Renal cortex interstitium (tissue), 11 donors: Measurements from ENCODE around the gene ARF6. TPM values are rescaled to one million over a fixed set of nuclear protein-coding genes. Genes with fewer than 3 reads are reported as not detected.
"Not testable (repeated sequence)": the region's sequence is repeated elsewhere in the genome, so short reads cannot be mapped to it uniquely, and the experiment has no call there.

Experiments
- DNase-seq, 11 donors: peaks; one replicate each; pipeline ENCODE4 v3.0.0-alpha.2; 2013; ENCODE audit warnings: low read depth in 9 of 11, low spot score in 4 of 11; ENCODE audit errors: extremely low read depth in 1 of 11
- polyA plus RNA-seq, 3 donors: library from polyadenylated mRNA; unstranded; fragments of 120-200 nt; gene quantifications; one replicate each; pipeline ENCODE4 v1.2.1, GENCODE V29; 2013; ENCODE audit not compliant: insufficient read length in 3 of 3

Gene ARF6
- polyA plus RNA-seq, 3 donors: 79.5 to 91.7 (median 79.8) TPM

DNA sequence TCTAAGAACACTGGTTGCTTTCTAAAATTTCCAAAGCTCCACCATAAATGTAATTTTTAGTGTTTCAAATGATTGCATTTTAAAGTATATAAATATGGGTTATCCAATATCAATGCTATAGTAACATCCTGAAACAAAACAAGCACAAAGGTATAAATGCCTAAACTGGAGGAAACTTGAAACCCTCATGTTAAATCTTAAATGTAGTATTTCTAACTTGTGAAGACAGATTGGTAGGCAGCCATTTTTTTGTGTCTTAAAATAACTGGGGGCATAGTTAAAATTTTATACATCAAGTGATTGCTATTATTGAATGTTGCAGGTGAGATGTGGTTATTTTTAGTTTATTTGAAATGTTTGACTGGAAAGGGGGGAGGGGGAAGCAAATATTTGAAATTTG, 3.4 kb downstream of the ARF6 start:
- not testable (repeated sequence) for DNase-seq

DNA sequence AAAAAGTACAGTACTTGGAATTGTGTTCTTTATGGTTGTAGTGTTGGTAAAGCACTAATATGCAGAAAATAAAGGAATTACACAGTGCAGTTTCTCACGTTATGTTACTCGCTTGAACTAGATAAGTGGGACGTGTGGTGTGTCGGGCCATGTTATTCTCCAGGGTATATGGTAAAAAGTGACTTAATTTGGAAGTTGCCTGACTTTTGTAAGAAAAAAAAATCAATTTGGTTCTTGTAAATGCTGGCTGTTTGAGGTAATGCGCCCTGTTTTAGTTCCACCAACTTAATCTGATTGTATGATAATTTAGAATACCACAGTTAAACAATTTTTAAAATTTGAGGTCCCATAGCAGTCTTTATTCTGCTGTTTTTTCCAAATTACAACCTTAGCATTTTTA, 4.1 kb downstream of the ARF6 start:
- no peak for DNase-seq

DNA sequence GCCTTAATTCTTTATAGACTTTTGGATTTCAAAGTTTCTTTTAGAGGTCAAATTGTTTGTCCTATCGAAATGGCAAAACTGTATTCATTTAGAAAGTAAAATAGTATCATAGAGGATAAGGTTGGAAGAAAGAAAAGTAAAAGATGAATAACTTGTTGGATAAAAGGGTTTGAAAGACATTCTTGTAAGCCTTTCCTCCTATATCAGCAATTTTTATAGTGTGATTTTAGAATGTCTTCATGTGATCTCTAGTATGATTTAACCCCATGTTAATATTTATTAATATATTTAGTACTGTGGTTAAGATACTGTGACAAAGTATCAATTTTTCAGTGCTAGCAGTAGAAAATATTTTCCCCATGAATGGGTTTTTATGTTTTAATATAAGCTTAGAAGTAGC, 4.5 kb downstream of the ARF6 start:
- no peak for DNase-seq

DNA sequence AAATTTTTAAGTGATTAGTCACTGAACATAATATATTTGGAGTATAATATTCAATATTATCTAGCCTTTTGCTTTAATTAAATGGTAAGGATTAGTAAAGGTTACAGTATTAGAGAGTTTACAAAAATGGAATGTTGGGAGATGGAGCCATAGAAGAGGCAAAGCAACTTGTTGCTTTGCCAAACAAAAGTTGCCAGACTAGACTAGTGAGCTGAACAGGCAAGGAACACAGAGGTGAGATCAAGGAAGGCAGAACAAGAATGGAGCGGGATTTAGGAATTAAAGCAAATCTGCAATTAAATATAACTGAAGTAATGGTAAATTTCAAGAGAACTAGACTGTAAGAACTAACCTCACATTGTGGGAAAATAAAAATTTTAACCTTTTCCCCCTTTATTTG, 5.1 kb downstream of the ARF6 start:
- DNase-seq: no peak

GRCh38 chr14:49898485-49898884, 5.6 kb downstream of the ARF6 start:
- no peak for DNase-seq

DNA sequence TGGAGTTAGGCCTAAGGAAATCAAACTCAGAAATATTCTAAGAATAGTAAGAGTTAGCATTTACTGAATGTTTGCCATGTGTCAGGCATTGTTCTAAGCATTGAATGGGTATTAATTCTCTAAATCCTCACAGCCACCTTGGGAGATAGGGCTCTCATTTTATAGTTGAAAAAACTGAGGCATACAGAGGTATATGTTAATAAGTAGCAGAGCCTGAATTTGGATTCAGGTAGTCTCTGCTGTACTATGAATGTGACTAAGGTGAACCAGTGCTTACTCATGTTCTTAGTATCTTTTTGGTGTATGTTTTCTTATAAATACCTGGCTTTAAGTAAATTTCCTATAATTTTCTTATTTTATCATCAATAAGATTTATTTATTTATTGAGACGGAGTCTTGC, 8.1 kb downstream of the ARF6 start:
- DNase-seq: no peak

GRCh38 chr14:49902679-49903246, 9.9 kb downstream of the ARF6 start:
- DNase-seq: not testable (repeated sequence)

- DNase-seq: no peak
These were observed 11.4 kb downstream of the ARF6 start for GRCh38 chr14:49904270-49904669.

DNA sequence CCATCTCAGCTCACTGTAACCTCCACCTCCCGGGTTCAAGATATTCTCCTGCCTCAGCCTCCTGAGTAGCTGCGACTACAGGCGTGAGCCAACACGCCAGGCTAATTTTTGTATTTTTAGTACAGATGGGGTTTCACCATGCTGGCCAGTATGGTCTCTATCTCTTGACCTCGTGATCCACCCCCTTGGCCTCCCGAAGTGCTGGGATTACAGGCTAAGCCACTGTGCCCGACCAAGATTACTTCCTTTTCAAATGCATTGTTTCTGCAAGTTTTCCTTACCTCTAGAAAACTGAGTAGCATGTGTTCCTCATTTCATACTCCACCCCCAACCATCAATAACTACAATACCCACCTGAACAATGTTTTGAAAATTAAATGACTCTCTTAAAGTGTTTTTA, 13.1 kb downstream of the ARF6 start:
- DNase-seq: no peak

DNA sequence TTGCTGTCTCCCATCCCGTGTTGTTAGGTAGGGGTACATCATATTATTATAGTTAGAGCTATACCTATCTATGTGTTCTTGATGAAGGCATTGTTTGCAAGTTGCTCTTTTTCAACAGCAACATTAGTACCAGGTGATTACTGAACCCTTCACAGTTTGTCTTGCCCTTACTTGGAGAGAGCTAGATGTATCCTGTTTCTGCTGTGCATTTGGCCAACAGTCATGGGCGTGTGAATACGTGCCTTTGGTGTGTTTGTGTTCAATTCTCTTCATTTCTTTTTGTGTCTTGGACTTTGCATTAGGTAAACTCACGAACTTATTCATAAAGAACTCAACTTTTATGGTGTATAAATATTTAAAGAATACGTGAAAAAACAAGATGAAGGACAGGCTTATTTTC, 14.3 kb downstream of the ARF6 start:
- DNase-seq: no peak

DNA sequence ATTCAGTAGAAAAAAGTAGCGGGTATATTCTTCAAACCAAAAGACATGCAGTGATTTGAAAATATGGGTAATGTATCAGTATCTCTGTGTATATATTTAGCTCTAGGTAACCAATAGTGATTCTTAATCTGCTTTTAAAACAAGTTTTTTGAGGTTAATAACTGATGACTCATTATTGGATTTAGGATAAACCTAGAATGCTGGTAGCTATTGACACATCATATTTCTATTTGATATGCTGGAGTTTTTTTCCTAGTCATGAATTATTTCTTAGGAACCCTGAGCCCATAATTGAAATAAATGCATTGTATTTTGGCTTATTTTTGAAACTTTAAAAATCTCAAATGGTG, 15.5 kb downstream of the ARF6 start:
- DNase-seq: no peak

DNA sequence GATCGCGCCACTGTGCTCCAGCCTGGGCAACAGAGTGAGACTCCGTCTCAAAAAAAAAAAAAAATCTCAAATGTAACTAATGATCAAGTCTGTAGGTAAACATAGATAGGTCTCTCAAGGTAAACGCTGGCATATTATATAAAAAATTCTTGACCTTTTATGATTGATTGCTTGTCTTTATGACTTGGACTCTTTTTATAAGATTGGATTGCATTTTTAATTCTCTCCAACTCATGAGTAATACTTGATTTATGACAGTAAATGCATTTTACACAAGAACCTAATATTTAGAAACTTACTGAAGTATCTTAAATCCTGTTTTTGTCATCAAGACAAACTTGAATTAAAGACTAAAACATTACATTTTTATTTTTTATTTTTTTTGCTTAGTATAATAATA, 16.1 kb downstream of the ARF6 start:
- no peak for DNase-seq

GRCh38 chr14:49915085-49915484, 22.2 kb downstream of the ARF6 start:
- no peak for DNase-seq

DNA sequence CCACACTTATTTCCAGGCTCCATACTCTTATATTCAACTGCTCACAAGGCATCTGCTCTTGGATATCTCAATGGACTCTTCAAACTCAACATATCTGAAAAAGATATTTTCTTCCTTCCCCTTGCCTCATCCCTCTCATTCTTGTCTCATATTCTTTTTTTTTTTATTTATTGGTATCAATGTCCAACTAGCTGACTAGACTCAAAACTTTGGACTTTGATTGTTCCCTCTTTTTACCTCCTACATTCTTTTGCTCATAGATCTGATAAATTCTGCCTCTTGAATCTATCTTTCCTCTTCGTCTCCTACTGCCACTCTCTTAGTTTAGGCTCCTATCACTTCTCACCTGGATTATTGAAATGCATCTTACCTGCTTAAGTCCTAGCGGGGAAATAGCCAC, 25.8 kb downstream of the ARF6 start:
- no peak for DNase-seq

DNA sequence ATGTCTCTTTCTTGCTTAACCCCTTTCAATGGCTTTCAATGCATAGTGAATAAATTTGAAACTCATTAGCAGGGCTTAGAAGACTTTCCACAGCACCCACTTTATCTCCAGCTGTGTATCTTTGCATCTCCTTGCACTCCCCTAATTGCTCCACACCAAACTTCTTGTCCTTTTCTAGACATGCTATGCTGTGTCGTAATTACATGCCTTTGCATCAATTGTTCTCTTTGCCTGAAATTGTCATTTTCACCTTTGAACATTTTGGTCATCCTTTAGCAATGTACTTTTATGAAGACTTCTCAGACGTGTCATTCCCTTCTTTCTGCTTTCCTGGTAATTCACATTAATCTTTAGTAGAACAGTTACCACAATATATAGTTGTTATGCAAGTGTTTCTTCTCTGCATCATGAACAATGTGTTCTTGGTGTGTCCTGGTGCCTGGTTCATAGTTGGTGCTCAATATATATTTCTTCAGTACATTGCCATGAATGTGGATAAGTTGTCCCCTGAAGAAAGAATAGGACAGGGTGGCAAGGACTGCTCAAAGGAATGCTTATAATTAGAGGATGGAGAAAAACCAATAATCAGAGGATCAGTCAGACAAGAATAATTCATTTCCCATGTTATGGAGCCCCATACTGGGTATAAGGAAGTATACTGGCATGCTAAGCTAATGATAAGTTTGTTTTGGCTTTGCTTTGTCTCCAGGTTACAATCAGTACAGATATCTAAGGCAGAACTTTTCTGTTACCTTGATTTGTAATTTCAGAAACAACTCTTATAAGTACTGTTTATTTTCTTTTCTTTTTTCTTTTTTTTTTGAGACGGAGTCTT, 27.2 kb downstream of the ARF6 start:
- no peak for DNase-seq

DNA sequence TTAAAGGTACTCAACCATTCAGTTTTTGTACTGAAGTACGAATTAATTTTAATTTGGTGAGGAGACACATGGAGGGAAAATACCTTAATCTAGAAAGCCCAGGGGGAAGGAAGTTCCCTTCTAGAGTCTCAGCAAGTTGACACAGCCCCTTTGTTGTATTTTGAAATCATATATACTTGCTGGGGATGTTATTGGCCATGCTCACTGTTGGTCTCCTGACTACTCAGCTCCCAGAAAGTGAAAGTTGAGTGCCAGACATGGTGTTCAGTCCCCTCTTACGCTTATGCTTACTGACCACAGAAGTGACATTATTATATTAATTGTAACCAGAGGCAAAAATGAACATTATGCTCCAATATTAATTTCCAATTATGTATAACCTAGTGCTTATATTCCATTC, 28.1 kb downstream of the ARF6 start:
- DNase-seq: no peak

GRCh38 chr14:49921401-49921800, 28.5 kb downstream of the ARF6 start:
- DNase-seq: no peak

GRCh38 chr14:49923442-49923841, 30.6 kb downstream of the ARF6 start:
- DNase-seq: no peak

- DNase-seq: no peak
These were observed 31.0 kb downstream of the ARF6 start for GRCh38 chr14:49923881-49924280.

DNA sequence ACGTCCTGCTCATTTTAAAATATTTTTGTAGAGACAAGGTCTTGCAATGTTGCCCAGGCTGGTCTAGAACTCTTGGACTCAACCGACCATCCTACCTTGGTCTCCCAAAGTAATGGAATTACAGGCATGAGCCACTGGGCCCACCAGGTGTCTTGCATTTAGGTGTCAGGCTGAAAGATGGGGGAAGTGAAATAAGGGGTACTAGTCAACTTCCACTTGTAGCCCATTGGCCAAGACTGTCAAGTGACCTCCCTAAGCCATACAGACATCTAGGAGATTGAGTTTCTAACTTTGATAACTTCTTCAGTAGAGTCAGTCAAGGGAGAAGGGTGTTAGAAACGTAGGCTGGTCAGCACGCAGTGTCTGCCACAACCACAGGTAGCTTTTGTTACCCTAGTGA, 32.0 kb downstream of the ARF6 start:
- DNase-seq: no peak

DNA sequence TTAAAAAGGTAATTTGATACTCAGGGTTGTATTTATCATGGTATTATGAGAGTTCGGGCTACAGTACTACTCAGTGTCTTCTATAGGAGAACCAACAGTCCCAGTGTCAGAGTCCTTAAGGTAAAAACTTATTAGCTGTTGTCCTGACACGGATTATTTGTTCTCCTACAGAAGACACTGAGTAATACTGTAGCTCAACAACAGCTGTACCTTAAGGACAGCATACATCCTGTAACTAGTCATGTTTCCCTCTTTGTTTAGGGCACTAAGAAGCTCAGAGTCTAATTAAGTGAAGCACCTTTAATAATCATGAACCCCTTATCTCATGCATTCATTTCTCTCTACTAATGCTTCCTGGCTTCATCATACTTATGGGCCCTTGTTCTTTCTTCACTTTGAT, 33.9 kb downstream of the ARF6 start:
- DNase-seq: no peak
